ENCODE results near the gene ANKRD7.

The ANKRD7 gene

DNA sequence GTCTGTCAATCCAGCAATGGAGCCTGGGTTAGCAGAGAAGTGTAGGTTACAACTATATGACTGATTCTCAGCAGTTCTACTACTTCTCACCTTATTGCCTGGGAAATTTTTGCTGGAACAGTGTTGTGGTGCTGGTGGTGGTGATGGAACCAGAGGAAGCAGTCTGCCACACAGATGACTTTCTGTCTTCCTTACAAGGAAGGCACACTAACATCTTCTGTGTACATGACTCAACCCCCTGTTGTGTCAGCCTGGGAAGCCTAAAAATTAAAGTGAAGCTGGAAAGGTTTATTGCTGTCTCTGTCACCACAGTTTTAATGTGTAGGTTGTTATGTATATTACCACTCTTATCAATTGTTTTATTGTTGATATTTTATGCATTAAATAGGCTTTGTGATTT lies 40.3 kb downstream of the ANKRD7 start:
- TF ChIP-seq SPI1 (IDR thresholded peaks at IDR 0.05; ENCODE audit: borderline replicate concordance, low read depth), result no peak
- TF ChIP-seq, protein P1, sequence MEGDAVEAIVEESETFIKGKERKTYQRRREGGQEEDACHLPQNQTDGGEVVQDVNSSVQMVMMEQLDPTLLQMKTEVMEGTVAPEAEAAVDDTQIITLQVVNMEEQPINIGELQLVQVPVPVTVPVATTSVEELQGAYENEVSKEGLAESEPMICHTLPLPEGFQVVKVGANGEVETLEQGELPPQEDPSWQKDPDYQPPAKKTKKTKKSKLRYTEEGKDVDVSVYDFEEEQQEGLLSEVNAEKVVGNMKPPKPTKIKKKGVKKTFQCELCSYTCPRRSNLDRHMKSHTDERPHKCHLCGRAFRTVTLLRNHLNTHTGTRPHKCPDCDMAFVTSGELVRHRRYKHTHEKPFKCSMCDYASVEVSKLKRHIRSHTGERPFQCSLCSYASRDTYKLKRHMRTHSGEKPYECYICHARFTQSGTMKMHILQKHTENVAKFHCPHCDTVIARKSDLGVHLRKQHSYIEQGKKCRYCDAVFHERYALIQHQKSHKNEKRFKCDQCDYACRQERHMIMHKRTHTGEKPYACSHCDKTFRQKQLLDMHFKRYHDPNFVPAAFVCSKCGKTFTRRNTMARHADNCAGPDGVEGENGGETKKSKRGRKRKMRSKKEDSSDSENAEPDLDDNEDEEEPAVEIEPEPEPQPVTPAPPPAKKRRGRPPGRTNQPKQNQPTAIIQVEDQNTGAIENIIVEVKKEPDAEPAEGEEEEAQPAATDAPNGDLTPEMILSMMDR (IDR thresholded peaks at IDR 0.05; ENCODE audit: insufficient read depth, low read length), result no peak
- TF ChIP-seq GABPA (IDR thresholded peaks at IDR 0.05; ENCODE audit: low read depth), result no peak
- TF ChIP-seq, protein P2, sequence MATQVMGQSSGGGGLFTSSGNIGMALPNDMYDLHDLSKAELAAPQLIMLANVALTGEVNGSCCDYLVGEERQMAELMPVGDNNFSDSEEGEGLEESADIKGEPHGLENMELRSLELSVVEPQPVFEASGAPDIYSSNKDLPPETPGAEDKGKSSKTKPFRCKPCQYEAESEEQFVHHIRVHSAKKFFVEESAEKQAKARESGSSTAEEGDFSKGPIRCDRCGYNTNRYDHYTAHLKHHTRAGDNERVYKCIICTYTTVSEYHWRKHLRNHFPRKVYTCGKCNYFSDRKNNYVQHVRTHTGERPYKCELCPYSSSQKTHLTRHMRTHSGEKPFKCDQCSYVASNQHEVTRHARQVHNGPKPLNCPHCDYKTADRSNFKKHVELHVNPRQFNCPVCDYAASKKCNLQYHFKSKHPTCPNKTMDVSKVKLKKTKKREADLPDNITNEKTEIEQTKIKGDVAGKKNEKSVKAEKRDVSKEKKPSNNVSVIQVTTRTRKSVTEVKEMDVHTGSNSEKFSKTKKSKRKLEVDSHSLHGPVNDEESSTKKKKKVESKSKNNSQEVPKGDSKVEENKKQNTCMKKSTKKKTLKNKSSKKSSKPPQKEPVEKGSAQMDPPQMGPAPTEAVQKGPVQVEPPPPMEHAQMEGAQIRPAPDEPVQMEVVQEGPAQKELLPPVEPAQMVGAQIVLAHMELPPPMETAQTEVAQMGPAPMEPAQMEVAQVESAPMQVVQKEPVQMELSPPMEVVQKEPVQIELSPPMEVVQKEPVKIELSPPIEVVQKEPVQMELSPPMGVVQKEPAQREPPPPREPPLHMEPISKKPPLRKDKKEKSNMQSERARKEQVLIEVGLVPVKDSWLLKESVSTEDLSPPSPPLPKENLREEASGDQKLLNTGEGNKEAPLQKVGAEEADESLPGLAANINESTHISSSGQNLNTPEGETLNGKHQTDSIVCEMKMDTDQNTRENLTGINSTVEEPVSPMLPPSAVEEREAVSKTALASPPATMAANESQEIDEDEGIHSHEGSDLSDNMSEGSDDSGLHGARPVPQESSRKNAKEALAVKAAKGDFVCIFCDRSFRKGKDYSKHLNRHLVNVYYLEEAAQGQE (IDR thresholded peaks at IDR 0.05; ENCODE audit: insufficient replicate concordance, low read depth), result no peak
- no peaks in the 10 kb centered on the region for H3K27me3 ChIP-seq (ENCODE audit: insufficient read depth, poor library complexity, severe bottlenecking)
- no peak overlapping the region for H3K4me3 ChIP-seq (replicated peaks; ENCODE audit: insufficient read depth, low read length)
- DNase-seq (ENCODE audit: low read depth in 1 of 2, low spot score in 1 of 2), result no peak
- H3K27ac ChIP-seq (replicated peaks), result no peak overlapping the region

DNA sequence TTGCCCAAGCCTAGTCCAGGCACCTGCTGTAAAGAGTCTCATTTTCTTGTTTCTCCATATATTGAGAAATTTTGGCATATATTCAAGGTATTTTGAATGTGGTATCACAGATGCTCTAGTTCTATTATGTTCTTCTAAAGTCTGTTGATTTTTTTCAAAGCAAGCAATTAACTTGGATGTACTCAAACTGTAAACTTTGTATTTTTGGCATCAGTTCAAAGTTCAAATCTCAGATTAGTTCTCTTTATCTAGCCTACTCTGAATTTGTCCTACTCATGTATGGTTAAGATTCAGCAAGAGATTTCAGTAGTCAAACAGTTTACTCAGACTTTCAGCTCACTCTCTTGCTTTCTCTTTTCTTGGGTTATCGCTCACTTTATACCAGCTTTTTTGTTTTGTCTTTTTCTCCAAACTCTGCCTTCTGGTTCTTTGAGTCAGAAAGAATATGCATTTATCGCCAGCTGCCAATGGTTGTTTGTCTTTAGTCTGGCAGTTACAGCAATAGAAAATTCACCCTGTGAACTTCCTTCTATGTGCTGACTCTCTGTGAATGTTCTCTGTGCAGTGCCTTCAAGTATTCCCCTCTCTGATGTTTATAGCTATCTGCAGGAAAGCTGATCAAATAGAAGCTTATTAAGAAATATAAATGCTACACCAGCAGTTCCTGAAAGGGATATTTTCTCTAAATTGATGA lies 56.0 kb downstream of the ANKRD7 start:
- Histone ChIP-seq H3K27me3 (ENCODE audit: insufficient read depth, poor library complexity, severe bottlenecking) (no peaks in the 10 kb centered on the region), H3K4me3 (replicated peaks; ENCODE audit: insufficient read depth, low read length) (no peak overlapping the region), H3K27ac (replicated peaks) (no peak overlapping the region)
- TF ChIP-seq, protein P1 (IDR thresholded peaks at IDR 0.05; ENCODE audit: insufficient read depth, low read length), result no peak
- TF ChIP-seq POLR2AphosphoS5 (IDR thresholded peaks at IDR 0.05; ENCODE audit: low read depth), result no peak
- no peak for TF ChIP-seq GABPA (IDR thresholded peaks at IDR 0.05; ENCODE audit: low read depth)
- no peak for TF ChIP-seq SPI1 (IDR thresholded peaks at IDR 0.05; ENCODE audit: borderline replicate concordance, low read depth)
- TF ChIP-seq, protein P2 (IDR thresholded peaks at IDR 0.05; ENCODE audit: insufficient replicate concordance, low read depth), result no peak
- DNase-seq (ENCODE audit: low read depth in 1 of 2, low spot score in 1 of 2), result no peak

- H3K27me3 ChIP-seq (ENCODE audit: insufficient read depth, poor library complexity, severe bottlenecking), result no peaks in the 10 kb centered on the region
- TF ChIP-seq GABPA (IDR thresholded peaks at IDR 0.05; ENCODE audit: low read depth), result no peak
- DNase-seq (ENCODE audit: low read depth in 1 of 2, low spot score in 1 of 2), result no peak
- H3K27ac ChIP-seq (replicated peaks), result no peak overlapping the region
- H3K4me3 ChIP-seq (replicated peaks; ENCODE audit: insufficient read depth, low read length), result no peak overlapping the region
These were observed 56.7 kb downstream of the ANKRD7 start for GRCh38 chr7:118281196-118281595.

- DNase-seq (ENCODE audit: low read depth in 1 of 2, low spot score in 1 of 2), result no peak
- TF ChIP-seq GABPA (IDR thresholded peaks at IDR 0.05; ENCODE audit: low read depth), result no peak
- TF ChIP-seq, protein P1 (IDR thresholded peaks at IDR 0.05; ENCODE audit: insufficient read depth, low read length), result no peak
- H3K4me3 ChIP-seq (replicated peaks; ENCODE audit: insufficient read depth, low read length), result no peak overlapping the region
- no peak overlapping the region for H3K27ac ChIP-seq (replicated peaks)
- H3K27me3 ChIP-seq (ENCODE audit: insufficient read depth, poor library complexity, severe bottlenecking), result no peaks in the 10 kb centered on the region
These were observed 60.9 kb downstream of the ANKRD7 start for GRCh38 chr7:118285358-118285757.
